GM12874 (cell line): ENCODE measurements around the gene KLHDC7B.

Source experiments
- CTCF ChIP-seq: IDR thresholded peaks from 2 replicates; pipeline ENCODE4 v1.5.1; 2011; ENCODE audit warnings: low read depth, mild to moderate bottlenecking, control low read depth, low read length, moderate library complexity; ENCODE audit not compliant: insufficient read depth

The KLHDC7B gene

GRCh38 chr22:50595189-50595588 lies 49.5 kb downstream of the KLHDC7B start:
- TF ChIP-seq CTCF: no peak

GRCh38 chr22:50597097-50597496 lies 51.4 kb downstream of the KLHDC7B start:
- no peak for TF ChIP-seq CTCF

- no peak for TF ChIP-seq CTCF
Measured at GRCh38 chr22:50599816-50600455, 54.2 kb downstream of the KLHDC7B start.

GRCh38 chr22:50600538-50600937 lies 54.8 kb downstream of the KLHDC7B start, which contains the start of gene MAPK8IP2:
MAPK8IP2 (plus strand) TSS chr22:50600793; CDS start chr22:50600819, 26 bp downstream.
- no peak for TF ChIP-seq CTCF
